K562 (cell line): ENCODE data around the gene ARHGEF18. TPM values are rescaled to one million over a fixed set of nuclear protein-coding genes. Genes with fewer than 3 reads are reported as not detected.

Source experiments
- ATAC-seq: fragments of 200-7000 bp; cut with Tn5 transposase; 3 replicates; pipeline ENCODE4 v1.9.1; 2020; ENCODE audit warnings: moderate library complexity
- BruUV-seq: library from RNA; stranded (reverse); fragments of 400-500 nt; replicated peaks from 2 replicates; lab custom pipeline; 2021; lab: Mats Ljungman, UMichigan
- CTCF ChIA-PET: fragments of 300-600 bp; formaldehyde crosslinking; extraction: SDS; loops from one replicate; lab custom pipeline; 2021; ENCODE audit warnings: low intra/inter-chr PET ratio; lab: Yijun Ruan, JAX
- POLR2A ChIA-PET: fragments of 300-600, 350-650 bp; sonication (Branson Sonifier 250); formaldehyde crosslinking; extraction: SDS; loops from one replicate; lab custom pipeline; 2021; ENCODE audit warnings: antibody characterized with exemption, inconsistent platforms; lab: Yijun Ruan, JAX
- DNase-seq, 4 experiments: peaks; one replicate each; pipeline versions ENCODE4 v3.0.0 to v3.0.0-alpha.2; 2011 to 2018; ENCODE audit warnings: low spot score in 3 of 4, mixed read lengths in 3 of 4; ENCODE audit errors: extremely low read depth in 1 of 4
- FAIRE-seq: peaks from 2 replicates; lab custom pipeline; 2011; peaks lifted over from hg19 to GRCh38; lab: Jason Lieb, UNC
- H2AFZ ChIP-seq: 2 replicates; pipeline ENCODE4 v1.6.0; 2011; ENCODE audit warnings: low read depth, low read length, control low read depth, inconsistent platforms
- H3K27ac ChIP-seq: fragments of 200-600 bp; 3 replicates; pipeline ENCODE4 v1.8.0; 2011; ENCODE audit warnings: low read depth, mild to moderate bottlenecking, control low read depth, inconsistent platforms, low read length, moderate library complexity, mixed read lengths; ENCODE audit errors: extremely low read depth
- H3K27me3 ChIP-seq, 2 experiments: fragments of 300-600 bp in 1 of 2; 2 replicates in 1 of 2; 3 replicates in 1 of 2; pipeline versions ENCODE4 v1.6.0 to v1.8.0; 2011; ENCODE audit warnings: inconsistent platforms in 2 of 2, low read length in 2 of 2, mild to moderate bottlenecking in 1 of 2, mixed read lengths in 1 of 2, moderate library complexity in 1 of 2; ENCODE audit not compliant: control insufficient read depth in 2 of 2, insufficient read depth in 2 of 2
- H3K36me3 ChIP-seq: fragments of 300-600 bp; 3 replicates; pipeline ENCODE4 v1.8.0; 2011; ENCODE audit warnings: mild to moderate bottlenecking, low read length, inconsistent platforms; ENCODE audit not compliant: control insufficient read depth, insufficient read depth
- H3K4me1 ChIP-seq, 2 experiments: fragments of 200-600 bp in 1 of 2; replicated peaks in 1 of 2; 2 replicates in 1 of 2; 3 replicates in 1 of 2; pipeline versions ENCODE4 v1.5.1 to v1.8.0; 2011; ENCODE audit warnings: inconsistent platforms in 2 of 2, low read length in 2 of 2, mild to moderate bottlenecking in 1 of 2, mixed read lengths in 1 of 2, moderate library complexity in 1 of 2; ENCODE audit not compliant: control insufficient read depth in 2 of 2, insufficient read depth in 2 of 2
- H3K4me2 ChIP-seq: 2 replicates; pipeline ENCODE4 v1.6.1; 2011; ENCODE audit warnings: low read length, control low read depth, inconsistent platforms, mixed read lengths; ENCODE audit not compliant: insufficient read depth
- H3K4me3 ChIP-seq: fragments of 200-600 bp; sonication (generic), shearing (Covaris generic); 2 replicates; pipeline ENCODE4 v1.5.1; 2016; ENCODE audit warnings: control low read depth, inconsistent platforms
- H3K79me2 ChIP-seq: fragments of 200-600 bp; 3 replicates; pipeline ENCODE4 v1.8.0; 2011; ENCODE audit warnings: low read length, inconsistent platforms; ENCODE audit not compliant: control insufficient read depth, insufficient read depth
- H3K9ac ChIP-seq, 2 experiments: 2 replicates each; pipeline versions ENCODE4 v1.6.0 to v1.6.1; 2011; ENCODE audit warnings: low read depth in 2 of 2, low read length in 2 of 2, control low read depth in 1 of 2, inconsistent platforms in 1 of 2, mild to moderate bottlenecking in 1 of 2, mixed read lengths in 1 of 2; ENCODE audit not compliant: insufficient read depth in 1 of 2
- H3K9me1 ChIP-seq: one replicate; pipeline ENCODE4 v1.6.0; 2011; ENCODE audit warnings: inconsistent platforms, mild to moderate bottlenecking, low read length, moderate library complexity; ENCODE audit not compliant: control insufficient read depth, insufficient read depth
- H3K9me3 ChIP-seq: replicated peaks from 2 replicates; pipeline ENCODE4 v1.5.1; 2011; ENCODE audit warnings: low read depth, low read length, inconsistent platforms; ENCODE audit not compliant: control insufficient read depth, insufficient read depth
- H4K20me1 ChIP-seq: replicated peaks from 2 replicates; pipeline ENCODE4 v1.6.1; 2011; ENCODE audit warnings: low read length, inconsistent platforms, mixed read lengths; ENCODE audit not compliant: control insufficient read depth, insufficient read depth
- ATF7 ChIP-seq: fragments of 450-650 bp; IDR thresholded peaks from 2 replicates; pipeline ENCODE4 v1.7.1; 2014; ENCODE audit warnings: mild to moderate bottlenecking, moderate library complexity
- BMI1 ChIP-seq: fragments of 150-350 bp; IDR thresholded peaks from 2 replicates; pipeline ENCODE4 v1.6.1; 2014; ENCODE audit warnings: low read length
- CREB3L1 ChIP-seq: fragments of 450-650 bp; IDR thresholded peaks from 2 replicates; pipeline ENCODE4 v1.6.1; 2014; ENCODE audit warnings: low read depth, mild to moderate bottlenecking, moderate library complexity, borderline replicate concordance
- CTBP1 ChIP-seq: fragments of 450-650 bp; IDR thresholded peaks from 2 replicates; pipeline ENCODE4 v1.6.1; 2016; ENCODE audit warnings: borderline replicate concordance
- DPF2 ChIP-seq: fragments of 450-650 bp; IDR thresholded peaks from 2 replicates; pipeline ENCODE4 v1.6.1; 2016
- GATAD2A ChIP-seq: fragments of 450-650 bp; IDR thresholded peaks from 2 replicates; pipeline ENCODE4 v1.6.1; 2017
- KAT8 ChIP-seq: fragments of 450-650 bp; IDR thresholded peaks from 2 replicates; pipeline ENCODE4 v1.6.1; 2016; ENCODE audit warnings: low read depth, mild to moderate bottlenecking
- LARP7 ChIP-seq: fragments of 450-650 bp; IDR thresholded peaks from 2 replicates; pipeline ENCODE4 v1.6.1; 2016
- MAZ ChIP-seq, 2 experiments: fragments of 450-650 bp in 1 of 2; sonication (generic) in 1 of 2; formaldehyde crosslinking; IDR thresholded peaks in 1 of 2; conservative IDR thresholded peaks in 1 of 2; 2 replicates each; pipeline versions ENCODE4 v1.4.0 to v1.5.0; 2020; ENCODE audit warnings: mild to moderate bottlenecking in 1 of 2, missing genetic modification reagents in 1 of 2
- MECOM ChIP-seq: fragments of 250-450 bp; sonication (Bioruptor Pico); IDR thresholded peaks from 2 replicates; pipeline ENCODE4 v1.8.0; 2022; ENCODE audit warnings: inconsistent platforms
- RNF2 ChIP-seq: sonication (generic); IDR thresholded peaks from 2 replicates; pipeline ENCODE4 v1.6.1; 2016
- SMAD2 ChIP-seq: fragments of 150-350 bp; IDR thresholded peaks from 2 replicates; pipeline ENCODE4 v1.6.1; 2014; ENCODE audit warnings: low read depth, mild to moderate bottlenecking, low read length
- XRCC5 ChIP-seq: fragments of 200-400 bp; formaldehyde crosslinking; IDR thresholded peaks from 2 replicates; pipeline ENCODE4 v1.6.1; 2017; ENCODE audit warnings: low read depth, mild to moderate bottlenecking, low read length
- whole genome bisulfite sequencing: fragments of 100-300 bp; shearing (Covaris generic); methylation state at CpG from one replicate; pipeline ENCODE4 v1.1.6; 2016; ENCODE audit warnings: low coverage, mixed read lengths; ENCODE audit not compliant: insufficient coverage; ENCODE audit errors: missing lambda C conversion rate; 5-methylcytosine and 5-hydroxymethylcytosine counted together
- in situ Hi-C: fragments of 300-500 bp; cut with MboI; formaldehyde crosslinking; loops from 4 replicates; pipeline ENCODE4 v1.15.0; 2018; ENCODE audit warnings: inconsistent platforms, mixed read lengths
- intact Hi-C: fragments of 100-400 bp; cut with micrococcal nuclease; formaldehyde crosslinking; loops from 2 replicates; pipeline ENCODE4 v1.14.2; 2022
- polyA plus RNA-seq, 8 experiments: library from polyadenylated mRNA; depleted of rRNA in 4 of 8; stranded (reverse) in 5 of 8; unstranded in 3 of 8; fragments of >200 nt; fragmentation: Nextera tagmentation in 2 of 8; fragmentation: Illumina TruSeq in 1 of 8; extraction: Ambion mirVana in 2 of 8; extraction: Trizol in 1 of 8; gene quantifications; 2 replicates each; pipeline versions ENCODE4 v1.2.1 to v1.2.3, GENCODE V29; 2011 to 2014; ENCODE audit warnings: inconsistent platforms in 1 of 8, missing spikeins in 1 of 8
- total RNA-seq, 7 experiments: library from RNA; depleted of rRNA in 6 of 7; stranded (reverse); fragments of >200 nt in 6 of 7; fragmentation: Illumina TruSeq in 2 of 7; extraction: Trizol in 2 of 7; gene quantifications; 2 replicates each; pipeline versions ENCODE4 v1.2.1 to v1.2.3, GENCODE V29; 2011 to 2021; ENCODE audit warnings: low replicate concordance in 1 of 7
- TF ChIP-seq, protein P1 (sequence below): fragments of 200-600 bp; sonication (generic); IDR thresholded peaks from one replicate; pipeline ENCODE4 v1.6.1; 2012; ENCODE audit warnings: mild to moderate bottlenecking, low read depth, low read length, inconsistent platforms

Gene ARHGEF18
- total and polyA plus RNA-seq, 9 of the 15 experiments (the other 6 are each of a cell fraction or from before 2014, with no cell fraction given): 0.04 to 16.5 (median 4.5) TPM

GRCh38 chr19:7349231-7349591 lies 474 bp downstream of the ARHGEF18 start:
- H3K9me1 ChIP-seq: no peaks in the 10 kb centered on the region
- ATAC-seq (no peak), DNase-seq (no peak), FAIRE-seq (no peak)
- no peaks in the 10 kb centered on the region for H3K9me3 ChIP-seq
- H3K79me2 ChIP-seq: no peaks in the 10 kb centered on the region
- CTCF ChIA-PET: no interaction called here
- no peak overlapping the region for H3K4me3 ChIP-seq
- intact Hi-C loops (no loop called here), in situ Hi-C loops (no loop called here)
- H3K27ac ChIP-seq: no peak overlapping the region
- H4K20me1 ChIP-seq: no peaks in the 10 kb centered on the region
- BruUV-seq: no TSS peak
- H3K36me3 ChIP-seq: no peaks in the 10 kb centered on the region
- H3K9ac ChIP-seq: no peak overlapping the region
- H3K4me1 ChIP-seq: no peaks in the 10 kb centered on the region
- H3K27me3 ChIP-seq: peaks cover 8 to 38% of the 10 kb centered on the region in 2 experiments; a peak in 3 of 5 replicates
- POLR2A ChIA-PET: interaction anchor here (0.6 kb wide), 1 partner anchor 280 kb away, joined by 3 read pairs; no protein-coding TSS in a partner anchor
- 1% methylated on average over 8 of the region's 9 CpGs for WGBS
- no peak overlapping the region for H2AFZ ChIP-seq
- no peak overlapping the region for H3K4me2 ChIP-seq
- no peak for TF ChIP-seq CREB3L1
- TF ChIP-seq RNF2: no peak
- TF ChIP-seq ATF7: no peak
- TF ChIP-seq, protein P1, sequence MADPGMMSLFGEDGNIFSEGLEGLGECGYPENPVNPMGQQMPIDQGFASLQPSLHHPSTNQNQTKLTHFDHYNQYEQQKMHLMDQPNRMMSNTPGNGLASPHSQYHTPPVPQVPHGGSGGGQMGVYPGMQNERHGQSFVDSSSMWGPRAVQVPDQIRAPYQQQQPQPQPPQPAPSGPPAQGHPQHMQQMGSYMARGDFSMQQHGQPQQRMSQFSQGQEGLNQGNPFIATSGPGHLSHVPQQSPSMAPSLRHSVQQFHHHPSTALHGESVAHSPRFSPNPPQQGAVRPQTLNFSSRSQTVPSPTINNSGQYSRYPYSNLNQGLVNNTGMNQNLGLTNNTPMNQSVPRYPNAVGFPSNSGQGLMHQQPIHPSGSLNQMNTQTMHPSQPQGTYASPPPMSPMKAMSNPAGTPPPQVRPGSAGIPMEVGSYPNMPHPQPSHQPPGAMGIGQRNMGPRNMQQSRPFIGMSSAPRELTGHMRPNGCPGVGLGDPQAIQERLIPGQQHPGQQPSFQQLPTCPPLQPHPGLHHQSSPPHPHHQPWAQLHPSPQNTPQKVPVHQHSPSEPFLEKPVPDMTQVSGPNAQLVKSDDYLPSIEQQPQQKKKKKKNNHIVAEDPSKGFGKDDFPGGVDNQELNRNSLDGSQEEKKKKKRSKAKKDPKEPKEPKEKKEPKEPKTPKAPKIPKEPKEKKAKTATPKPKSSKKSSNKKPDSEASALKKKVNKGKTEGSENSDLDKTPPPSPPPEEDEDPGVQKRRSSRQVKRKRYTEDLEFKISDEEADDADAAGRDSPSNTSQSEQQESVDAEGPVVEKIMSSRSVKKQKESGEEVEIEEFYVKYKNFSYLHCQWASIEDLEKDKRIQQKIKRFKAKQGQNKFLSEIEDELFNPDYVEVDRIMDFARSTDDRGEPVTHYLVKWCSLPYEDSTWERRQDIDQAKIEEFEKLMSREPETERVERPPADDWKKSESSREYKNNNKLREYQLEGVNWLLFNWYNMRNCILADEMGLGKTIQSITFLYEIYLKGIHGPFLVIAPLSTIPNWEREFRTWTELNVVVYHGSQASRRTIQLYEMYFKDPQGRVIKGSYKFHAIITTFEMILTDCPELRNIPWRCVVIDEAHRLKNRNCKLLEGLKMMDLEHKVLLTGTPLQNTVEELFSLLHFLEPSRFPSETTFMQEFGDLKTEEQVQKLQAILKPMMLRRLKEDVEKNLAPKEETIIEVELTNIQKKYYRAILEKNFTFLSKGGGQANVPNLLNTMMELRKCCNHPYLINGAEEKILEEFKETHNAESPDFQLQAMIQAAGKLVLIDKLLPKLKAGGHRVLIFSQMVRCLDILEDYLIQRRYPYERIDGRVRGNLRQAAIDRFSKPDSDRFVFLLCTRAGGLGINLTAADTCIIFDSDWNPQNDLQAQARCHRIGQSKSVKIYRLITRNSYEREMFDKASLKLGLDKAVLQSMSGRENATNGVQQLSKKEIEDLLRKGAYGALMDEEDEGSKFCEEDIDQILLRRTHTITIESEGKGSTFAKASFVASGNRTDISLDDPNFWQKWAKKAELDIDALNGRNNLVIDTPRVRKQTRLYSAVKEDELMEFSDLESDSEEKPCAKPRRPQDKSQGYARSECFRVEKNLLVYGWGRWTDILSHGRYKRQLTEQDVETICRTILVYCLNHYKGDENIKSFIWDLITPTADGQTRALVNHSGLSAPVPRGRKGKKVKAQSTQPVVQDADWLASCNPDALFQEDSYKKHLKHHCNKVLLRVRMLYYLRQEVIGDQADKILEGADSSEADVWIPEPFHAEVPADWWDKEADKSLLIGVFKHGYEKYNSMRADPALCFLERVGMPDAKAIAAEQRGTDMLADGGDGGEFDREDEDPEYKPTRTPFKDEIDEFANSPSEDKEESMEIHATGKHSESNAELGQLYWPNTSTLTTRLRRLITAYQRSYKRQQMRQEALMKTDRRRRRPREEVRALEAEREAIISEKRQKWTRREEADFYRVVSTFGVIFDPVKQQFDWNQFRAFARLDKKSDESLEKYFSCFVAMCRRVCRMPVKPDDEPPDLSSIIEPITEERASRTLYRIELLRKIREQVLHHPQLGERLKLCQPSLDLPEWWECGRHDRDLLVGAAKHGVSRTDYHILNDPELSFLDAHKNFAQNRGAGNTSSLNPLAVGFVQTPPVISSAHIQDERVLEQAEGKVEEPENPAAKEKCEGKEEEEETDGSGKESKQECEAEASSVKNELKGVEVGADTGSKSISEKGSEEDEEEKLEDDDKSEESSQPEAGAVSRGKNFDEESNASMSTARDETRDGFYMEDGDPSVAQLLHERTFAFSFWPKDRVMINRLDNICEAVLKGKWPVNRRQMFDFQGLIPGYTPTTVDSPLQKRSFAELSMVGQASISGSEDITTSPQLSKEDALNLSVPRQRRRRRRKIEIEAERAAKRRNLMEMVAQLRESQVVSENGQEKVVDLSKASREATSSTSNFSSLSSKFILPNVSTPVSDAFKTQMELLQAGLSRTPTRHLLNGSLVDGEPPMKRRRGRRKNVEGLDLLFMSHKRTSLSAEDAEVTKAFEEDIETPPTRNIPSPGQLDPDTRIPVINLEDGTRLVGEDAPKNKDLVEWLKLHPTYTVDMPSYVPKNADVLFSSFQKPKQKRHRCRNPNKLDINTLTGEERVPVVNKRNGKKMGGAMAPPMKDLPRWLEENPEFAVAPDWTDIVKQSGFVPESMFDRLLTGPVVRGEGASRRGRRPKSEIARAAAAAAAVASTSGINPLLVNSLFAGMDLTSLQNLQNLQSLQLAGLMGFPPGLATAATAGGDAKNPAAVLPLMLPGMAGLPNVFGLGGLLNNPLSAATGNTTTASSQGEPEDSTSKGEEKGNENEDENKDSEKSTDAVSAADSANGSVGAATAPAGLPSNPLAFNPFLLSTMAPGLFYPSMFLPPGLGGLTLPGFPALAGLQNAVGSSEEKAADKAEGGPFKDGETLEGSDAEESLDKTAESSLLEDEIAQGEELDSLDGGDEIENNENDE: no peak
- no peak for TF ChIP-seq LARP7
- TF ChIP-seq MECOM (CRISPR knock-in tag): no peak
- TF ChIP-seq DPF2: no peak
- TF ChIP-seq KAT8: no peak
- no peak for TF ChIP-seq BMI1
- TF ChIP-seq SMAD2: no peak
- no peak for TF ChIP-seq MAZ (CRISPR knock-in tag; conservative IDR thresholded peaks at IDR 0.05 in 1 of 2, IDR thresholded peaks at IDR 0.05 in 1 of 2)
- TF ChIP-seq XRCC5: no peak
- TF ChIP-seq GATAD2A: no peak
- TF ChIP-seq CTBP1: no peak
